ENCODE data around the gene TMEM18. TPM values are rescaled to one million over a fixed set of nuclear protein-coding genes. Genes with fewer than 3 reads are reported as not detected.

TMEM18 gene
- total and polyA plus RNA-seq, 9 of the 15 experiments (the other 6 are each of a cell fraction or from before 2014, with no cell fraction given): 12.8 to 55.9 (median 21.8) TPM

- TF ChIP-seq PCBP2 (IDR thresholded peaks at IDR 0.05; ENCODE audit: low read depth, low read length, poor library complexity, severe bottlenecking) (no peak), ARID1B (IDR thresholded peaks at IDR 0.05) (peak; percentile 66; the same call in 1 of the 2 replicates), ZBED1 (IDR thresholded peaks at IDR 0.05) (peak; percentile 79), TCF7L2 (IDR thresholded peaks at IDR 0.05; ENCODE audit: low read depth, low read length) (no peak), ZNF407 (IDR thresholded peaks at IDR 0.05; ENCODE audit: low read depth) (no peak), THRAP3 (IDR thresholded peaks at IDR 0.05; ENCODE audit: borderline replicate concordance) (no peak), MYBL2 (IDR thresholded peaks at IDR 0.05; ENCODE audit: low read depth) (peak; percentile 60), MYBL2 (CRISPR knock-in tag; IDR thresholded peaks at IDR 0.05; ENCODE audit: borderline replicate concordance) (no peak), TOE1 (IDR thresholded peaks at IDR 0.05; ENCODE audit: borderline replicate concordance) (peak; percentile 80; the same call in 1 of the 2 replicates), TOE1 (CRISPR knock-in tag; IDR thresholded peaks at IDR 0.05; ENCODE audit: borderline replicate concordance, low read depth) (no peak)
- TF ChIP-seq, protein P1, sequence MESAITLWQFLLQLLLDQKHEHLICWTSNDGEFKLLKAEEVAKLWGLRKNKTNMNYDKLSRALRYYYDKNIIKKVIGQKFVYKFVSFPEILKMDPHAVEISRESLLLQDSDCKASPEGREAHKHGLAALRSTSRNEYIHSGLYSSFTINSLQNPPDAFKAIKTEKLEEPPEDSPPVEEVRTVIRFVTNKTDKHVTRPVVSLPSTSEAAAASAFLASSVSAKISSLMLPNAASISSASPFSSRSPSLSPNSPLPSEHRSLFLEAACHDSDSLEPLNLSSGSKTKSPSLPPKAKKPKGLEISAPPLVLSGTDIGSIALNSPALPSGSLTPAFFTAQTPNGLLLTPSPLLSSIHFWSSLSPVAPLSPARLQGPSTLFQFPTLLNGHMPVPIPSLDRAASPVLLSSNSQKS (CRISPR knock-in tag; IDR thresholded peaks at IDR 0.05): no peak
- TF ChIP-seq, protein P2, sequence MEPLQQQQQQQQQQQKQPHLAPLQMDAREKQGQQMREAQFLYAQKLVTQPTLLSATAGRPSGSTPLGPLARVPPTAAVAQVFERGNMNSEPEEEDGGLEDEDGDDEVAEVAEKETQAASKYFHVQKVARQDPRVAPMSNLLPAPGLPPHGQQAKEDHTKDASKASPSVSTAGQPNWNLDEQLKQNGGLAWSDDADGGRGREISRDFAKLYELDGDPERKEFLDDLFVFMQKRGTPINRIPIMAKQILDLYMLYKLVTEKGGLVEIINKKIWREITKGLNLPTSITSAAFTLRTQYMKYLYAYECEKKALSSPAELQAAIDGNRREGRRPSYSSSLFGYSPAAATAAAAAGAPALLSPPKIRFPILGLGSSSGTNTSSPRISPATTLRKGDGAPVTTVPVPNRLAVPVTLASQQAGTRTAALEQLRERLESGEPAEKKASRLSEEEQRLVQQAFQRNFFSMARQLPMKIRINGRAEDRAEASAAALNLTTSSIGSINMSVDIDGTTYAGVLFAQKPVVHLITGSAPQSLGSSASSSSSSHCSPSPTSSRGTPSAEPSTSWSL (CRISPR knock-in tag; IDR thresholded peaks at IDR 0.05; ENCODE audit: borderline replicate concordance): 0 out of 2 replicates have a peak, but pooled peaks have one; percentile 35
- TF ChIP-seq, protein P3, sequence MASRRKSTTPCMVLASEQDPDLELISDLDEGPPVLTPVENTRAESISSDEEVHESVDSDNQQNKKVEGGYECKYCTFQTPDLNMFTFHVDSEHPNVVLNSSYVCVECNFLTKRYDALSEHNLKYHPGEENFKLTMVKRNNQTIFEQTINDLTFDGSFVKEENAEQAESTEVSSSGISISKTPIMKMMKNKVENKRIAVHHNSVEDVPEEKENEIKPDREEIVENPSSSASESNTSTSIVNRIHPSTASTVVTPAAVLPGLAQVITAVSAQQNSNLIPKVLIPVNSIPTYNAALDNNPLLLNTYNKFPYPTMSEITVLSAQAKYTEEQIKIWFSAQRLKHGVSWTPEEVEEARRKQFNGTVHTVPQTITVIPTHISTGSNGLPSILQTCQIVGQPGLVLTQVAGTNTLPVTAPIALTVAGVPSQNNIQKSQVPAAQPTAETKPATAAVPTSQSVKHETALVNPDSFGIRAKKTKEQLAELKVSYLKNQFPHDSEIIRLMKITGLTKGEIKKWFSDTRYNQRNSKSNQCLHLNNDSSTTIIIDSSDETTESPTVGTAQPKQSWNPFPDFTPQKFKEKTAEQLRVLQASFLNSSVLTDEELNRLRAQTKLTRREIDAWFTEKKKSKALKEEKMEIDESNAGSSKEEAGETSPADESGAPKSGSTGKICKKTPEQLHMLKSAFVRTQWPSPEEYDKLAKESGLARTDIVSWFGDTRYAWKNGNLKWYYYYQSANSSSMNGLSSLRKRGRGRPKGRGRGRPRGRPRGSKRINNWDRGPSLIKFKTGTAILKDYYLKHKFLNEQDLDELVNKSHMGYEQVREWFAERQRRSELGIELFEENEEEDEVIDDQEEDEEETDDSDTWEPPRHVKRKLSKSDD (conservative IDR thresholded peaks at IDR 0.05; ENCODE audit: low read length): peak; percentile 99
Observed at GRCh38 chr2:677056-677958, at the start of gene TMEM18 (continued).

All from K562 (cell line).